ENCODE measurements around the gene OSBP. TPM values are rescaled to one million over a fixed set of nuclear protein-coding genes. Genes with fewer than 3 reads are reported as not detected.
"Not testable (repeated sequence)": the region's sequence is repeated elsewhere in the genome, so short reads cannot be mapped to it uniquely, and the experiment has no call there.

The OSBP gene
- total RNA-seq, 2 experiments from 2014 or later = 54.9 to 58.2 TPM

DNA sequence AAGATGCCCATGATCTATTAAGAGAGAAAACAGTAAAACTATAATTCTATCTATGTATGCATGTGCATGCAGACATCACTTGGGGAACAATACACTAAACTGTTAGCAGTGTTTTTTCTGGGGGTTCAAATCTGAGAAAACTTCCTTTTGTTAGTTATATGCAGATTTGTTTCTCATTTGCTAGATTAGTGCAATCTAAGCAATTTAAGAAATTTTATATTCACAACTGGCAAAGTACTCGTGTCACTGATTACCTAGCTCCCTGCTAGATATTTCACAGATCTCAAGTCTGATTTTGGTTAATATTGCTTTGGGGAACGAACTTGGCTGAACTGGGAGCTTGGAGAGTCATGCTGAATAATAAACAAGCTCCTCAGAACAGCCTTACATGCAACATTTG, 14.9 kb upstream of the OSBP start:
- intact Hi-C loops (cut with DNase I, micrococcal nuclease) = no loop called here
- Histone ChIP-seq H3K27me3 (ENCODE audit: control insufficient read depth in 1 of 2, insufficient read depth in 2 of 2, low read length in 2 of 2) (no peaks in the 10 kb centered on the region), H3K9me3 (ENCODE audit: control insufficient read depth in 1 of 2, insufficient read depth in 1 of 2, low read length in 2 of 2) (no peaks in the 10 kb centered on the region), H3K27ac (ENCODE audit: low read depth in 1 of 2, low read length in 2 of 2) (no peak overlapping the region), H3K4me1 (ENCODE audit: insufficient read depth, low read length) (no peaks in the 10 kb centered on the region), H3K4me3 (ENCODE audit: low read length) (no peak overlapping the region), H3K36me3 (ENCODE audit: insufficient read depth, low read length) (peaks cover 1% of the 10 kb centered on the region)
- DNase-seq (no peak), ATAC-seq (ENCODE audit: poor library complexity) (no peak)
- POLR2A ChIA-PET = interaction anchor here (1.1 kb wide), 1 partner anchor 15 kb away, joined by 4 read pairs; the partner anchor contains the start of gene OSBP
- CTCF ChIA-PET = no interaction called here
- no peaks in the 10 kb centered on the region for H3K27me3 Mint-ChIP-seq
- peaks cover 20% of the 10 kb centered on the region for H3K36me3 Mint-ChIP-seq (ENCODE audit: low read depth)
- TF ChIP-seq, protein P1, sequence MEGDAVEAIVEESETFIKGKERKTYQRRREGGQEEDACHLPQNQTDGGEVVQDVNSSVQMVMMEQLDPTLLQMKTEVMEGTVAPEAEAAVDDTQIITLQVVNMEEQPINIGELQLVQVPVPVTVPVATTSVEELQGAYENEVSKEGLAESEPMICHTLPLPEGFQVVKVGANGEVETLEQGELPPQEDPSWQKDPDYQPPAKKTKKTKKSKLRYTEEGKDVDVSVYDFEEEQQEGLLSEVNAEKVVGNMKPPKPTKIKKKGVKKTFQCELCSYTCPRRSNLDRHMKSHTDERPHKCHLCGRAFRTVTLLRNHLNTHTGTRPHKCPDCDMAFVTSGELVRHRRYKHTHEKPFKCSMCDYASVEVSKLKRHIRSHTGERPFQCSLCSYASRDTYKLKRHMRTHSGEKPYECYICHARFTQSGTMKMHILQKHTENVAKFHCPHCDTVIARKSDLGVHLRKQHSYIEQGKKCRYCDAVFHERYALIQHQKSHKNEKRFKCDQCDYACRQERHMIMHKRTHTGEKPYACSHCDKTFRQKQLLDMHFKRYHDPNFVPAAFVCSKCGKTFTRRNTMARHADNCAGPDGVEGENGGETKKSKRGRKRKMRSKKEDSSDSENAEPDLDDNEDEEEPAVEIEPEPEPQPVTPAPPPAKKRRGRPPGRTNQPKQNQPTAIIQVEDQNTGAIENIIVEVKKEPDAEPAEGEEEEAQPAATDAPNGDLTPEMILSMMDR (IDR thresholded peaks at IDR 0.05) = no peak
- H3K4me3 Mint-ChIP-seq = no peak overlapping the region
- H3K9me3 Mint-ChIP-seq = no peaks in the 10 kb centered on the region
- H3K27ac Mint-ChIP-seq = no peak overlapping the region
- no peaks in the 10 kb centered on the region for H3K4me1 Mint-ChIP-seq (ENCODE audit: low read depth)

- no peaks in the 10 kb centered on the region for H3K9me3 ChIP-seq (ENCODE audit: control insufficient read depth in 1 of 2, insufficient read depth in 1 of 2, low read length in 2 of 2)
- ChIA-PET POLR2A (interaction anchor here (1.1 to 1.6 kb wide), 2 partner anchors 14 kb away, joined by 3 to 4 read pairs; partner anchors contain the start of gene OSBP), CTCF (no interaction called here)
- Mint-ChIP-seq H3K36me3 (ENCODE audit: low read depth) (peaks cover 17% of the 10 kb centered on the region), H3K4me1 (ENCODE audit: low read depth) (no peaks in the 10 kb centered on the region), H3K27me3 (no peaks in the 10 kb centered on the region), H3K9me3 (no peaks in the 10 kb centered on the region), H3K27ac (no peak overlapping the region), H3K4me3 (no peak overlapping the region)
- DNase-seq (no peak), ATAC-seq (ENCODE audit: poor library complexity) (no peak)
- no peaks in the 10 kb centered on the region for H3K36me3 ChIP-seq (ENCODE audit: insufficient read depth, low read length)
- intact Hi-C loops (cut with DNase I, micrococcal nuclease) = no loop called here
- H3K4me1 ChIP-seq (ENCODE audit: insufficient read depth, low read length) = no peaks in the 10 kb centered on the region
- H3K27ac ChIP-seq (ENCODE audit: low read depth in 1 of 2, low read length in 2 of 2) = no peak overlapping the region
- H3K4me3 ChIP-seq (ENCODE audit: low read length) = no peak overlapping the region
- no peaks in the 10 kb centered on the region for H3K27me3 ChIP-seq (ENCODE audit: control insufficient read depth in 1 of 2, insufficient read depth in 2 of 2, low read length in 2 of 2)
- TF ChIP-seq, protein P1 (IDR thresholded peaks at IDR 0.05) = no peak
Measured at GRCh38 chr11:59629996-59630395, 14.4 kb upstream of the OSBP start.

DNA sequence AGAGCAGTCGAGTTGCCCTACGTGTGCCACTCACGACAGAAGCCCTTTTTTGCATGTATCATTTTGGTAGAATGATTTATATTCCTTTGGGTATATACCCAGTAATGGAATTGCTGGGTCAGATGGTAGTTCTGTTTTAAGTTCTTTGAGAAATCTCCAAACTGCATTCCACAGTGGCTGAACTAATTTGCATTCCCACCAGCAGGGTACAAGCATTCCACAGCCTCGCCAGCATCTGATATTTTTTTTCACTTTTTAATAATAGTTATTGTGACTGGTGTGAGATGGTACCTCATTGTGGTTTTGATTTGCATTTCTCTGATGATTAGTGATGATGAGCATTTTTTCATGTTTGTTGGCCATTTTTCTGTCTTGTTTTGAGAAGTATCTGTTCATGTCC, 11.4 kb upstream of the OSBP start:
- H3K4me1 Mint-ChIP-seq (ENCODE audit: low read depth); H3K9me3 ChIP-seq (ENCODE audit: control insufficient read depth in 1 of 2, insufficient read depth in 1 of 2, low read length in 2 of 2); H3K4me3 Mint-ChIP-seq; POLR2A ChIA-PET; ATAC-seq (ENCODE audit: poor library complexity); H3K27ac ChIP-seq (ENCODE audit: low read depth in 1 of 2, low read length in 2 of 2); H3K27me3 ChIP-seq (ENCODE audit: control insufficient read depth in 1 of 2, insufficient read depth in 2 of 2, low read length in 2 of 2); H3K9me3 Mint-ChIP-seq; intact Hi-C loops (cut with DNase I, micrococcal nuclease); DNase-seq; H3K36me3 ChIP-seq (ENCODE audit: insufficient read depth, low read length); H3K4me3 ChIP-seq (ENCODE audit: low read length); CTCF ChIA-PET; H3K4me1 ChIP-seq (ENCODE audit: insufficient read depth, low read length); H3K27ac Mint-ChIP-seq; H3K27me3 Mint-ChIP-seq: not testable (repeated sequence)
- peaks cover 12% of the 10 kb centered on the region for H3K36me3 Mint-ChIP-seq (ENCODE audit: low read depth)

DNA sequence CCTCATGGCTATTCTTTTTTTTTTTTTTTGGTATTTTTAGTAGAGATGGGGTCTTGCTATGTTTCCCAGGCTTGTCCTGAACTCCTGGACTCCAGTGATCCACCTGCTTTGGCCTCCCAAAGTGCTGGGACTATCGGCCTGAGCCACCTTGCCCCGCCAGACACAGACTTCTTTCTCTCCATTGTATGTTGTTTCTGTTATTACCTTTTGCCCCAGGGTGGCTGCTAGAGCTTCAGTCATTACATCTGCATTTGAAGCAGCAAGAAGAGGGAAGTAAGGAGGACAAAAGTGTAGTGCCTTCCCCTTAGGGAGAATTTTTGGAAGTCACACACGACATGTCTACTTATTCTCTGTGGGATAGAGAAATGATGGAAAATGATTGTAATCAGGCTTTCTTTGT, 10.1 kb upstream of the OSBP start:
- intact Hi-C loops (cut with DNase I, micrococcal nuclease) = no loop called here
- CTCF ChIA-PET = no interaction called here
- Histone ChIP-seq H3K4me3 (ENCODE audit: low read length) (no peak overlapping the region), H3K27me3 (ENCODE audit: control insufficient read depth in 1 of 2, insufficient read depth in 2 of 2, low read length in 2 of 2) (no peaks in the 10 kb centered on the region), H3K27ac (ENCODE audit: low read depth in 1 of 2, low read length in 2 of 2) (no peak overlapping the region), H3K4me1 (ENCODE audit: insufficient read depth, low read length) (no peaks in the 10 kb centered on the region), H3K9me3 (ENCODE audit: control insufficient read depth in 1 of 2, insufficient read depth in 1 of 2, low read length in 2 of 2) (no peaks in the 10 kb centered on the region), H3K36me3 (ENCODE audit: insufficient read depth, low read length) (no peaks in the 10 kb centered on the region)
- no peaks in the 10 kb centered on the region for H3K9me3 Mint-ChIP-seq
- H3K27ac Mint-ChIP-seq = no peak overlapping the region
- TF ChIP-seq, protein P1 (IDR thresholded peaks at IDR 0.05) = no peak
- H3K4me1 Mint-ChIP-seq (ENCODE audit: low read depth) = no peaks in the 10 kb centered on the region
- no peaks in the 10 kb centered on the region for H3K27me3 Mint-ChIP-seq
- POLR2A ChIA-PET = no interaction called here
- ATAC-seq (ENCODE audit: poor library complexity) = no peak
- H3K36me3 Mint-ChIP-seq (ENCODE audit: low read depth) = peaks cover 9% of the 10 kb centered on the region
- H3K4me3 Mint-ChIP-seq = no peak overlapping the region
- DNase-seq = no peak
